K562 (cell line): ENCODE data around the gene GTF3C1. TPM values are rescaled to one million over a fixed set of nuclear protein-coding genes. Genes with fewer than 3 reads are reported as not detected.

Experiments
- ARNT ChIP-seq, 2 experiments: fragments of 450-650 bp; IDR thresholded peaks; 2 replicates each; pipeline ENCODE4 v1.6.1; 2016; ENCODE audit warnings: mild to moderate bottlenecking in 1 of 2
- ATF6 ChIP-seq: sonication (generic); formaldehyde crosslinking; IDR thresholded peaks from 2 replicates; pipeline ENCODE4 v1.4.0; 2020; ENCODE audit warnings: mild to moderate bottlenecking, missing genetic modification reagents
- BCLAF1 ChIP-seq, 2 experiments: fragments of 450-650 bp in 1 of 2; IDR thresholded peaks; 2 replicates each; pipeline ENCODE4 v1.6.1; 2011 to 2017; ENCODE audit warnings: low read depth in 2 of 2, antibody characterized with exemption in 1 of 2, borderline replicate concordance in 1 of 2, low read length in 1 of 2, mild to moderate bottlenecking in 1 of 2, mixed read lengths in 1 of 2; ENCODE audit not compliant: control insufficient read depth in 1 of 2
- BDP1 ChIP-seq: IDR thresholded peaks from 3 replicates; pipeline ENCODE4 v1.6.1; 2011; ENCODE audit not compliant: insufficient read length, insufficient read depth
- BRD4 ChIP-seq: fragments of 200-600 bp; sonication (generic); IDR thresholded peaks from 2 replicates; pipeline ENCODE4 v1.6.1; 2017; ENCODE audit warnings: inconsistent platforms
- HEY1 ChIP-seq: fragments of 250-450 bp; sonication (Bioruptor Pico); IDR thresholded peaks from 2 replicates; pipeline ENCODE4 v1.5.0; 2020; ENCODE audit warnings: mild to moderate bottlenecking, moderate library complexity, borderline replicate concordance
- LARP7 ChIP-seq: fragments of 450-650 bp; IDR thresholded peaks from 2 replicates; pipeline ENCODE4 v1.6.1; 2016
- MCM3 ChIP-seq: fragments of 450-650 bp; IDR thresholded peaks from 2 replicates; pipeline ENCODE4 v1.6.1; 2016
- PTTG1 ChIP-seq: fragments of 450-650 bp; IDR thresholded peaks from 2 replicates; pipeline ENCODE4 v1.6.1; 2016; ENCODE audit warnings: low read depth, mild to moderate bottlenecking, missing genetic modification characterization, missing compliant biosample characterization
- SAFB ChIP-seq: fragments of 200-400 bp; formaldehyde crosslinking; IDR thresholded peaks from 2 replicates; pipeline ENCODE4 v1.6.1; 2017; ENCODE audit warnings: low read depth, low read length, borderline replicate concordance
- SUPT5H ChIP-seq: fragments of 450-650 bp; IDR thresholded peaks from 2 replicates; pipeline ENCODE4 v1.6.1; 2016
- ZBTB40 ChIP-seq, 2 experiments: fragments of 450-650 bp in 1 of 2; sonication (generic) in 1 of 2; formaldehyde crosslinking in 1 of 2; IDR thresholded peaks; 2 replicates each; pipeline versions ENCODE4 v1.7.1 to v1.9.0; 2016 to 2022; ENCODE audit warnings: inconsistent platforms in 1 of 2, mild to moderate bottlenecking in 1 of 2, missing genetic modification reagents in 1 of 2
- ZNF354B ChIP-seq: fragments of 250-450 bp; sonication (Bioruptor Pico); IDR thresholded peaks from 2 replicates; pipeline ENCODE4 v1.4.0; 2020
- polyA plus RNA-seq, 8 experiments: library from polyadenylated mRNA; depleted of rRNA in 4 of 8; stranded (reverse) in 5 of 8; unstranded in 3 of 8; fragments of >200 nt; fragmentation: Nextera tagmentation in 2 of 8; fragmentation: Illumina TruSeq in 1 of 8; extraction: Ambion mirVana in 2 of 8; extraction: Trizol in 1 of 8; gene quantifications; 2 replicates each; pipeline versions ENCODE4 v1.2.1 to v1.2.3, GENCODE V29; 2011 to 2014; ENCODE audit warnings: inconsistent platforms in 1 of 8, missing spikeins in 1 of 8
- total RNA-seq, 7 experiments: library from RNA; depleted of rRNA in 6 of 7; stranded (reverse); fragments of >200 nt in 6 of 7; fragmentation: Illumina TruSeq in 2 of 7; extraction: Trizol in 2 of 7; gene quantifications; 2 replicates each; pipeline versions ENCODE4 v1.2.1 to v1.2.3, GENCODE V29; 2011 to 2021; ENCODE audit warnings: low replicate concordance in 1 of 7

GTF3C1 gene
- total and polyA plus RNA-seq, 9 of the 15 experiments (the other 6 are each of a cell fraction or from before 2014, with no cell fraction given) = 0.72 to 63.6 (median 30.9) TPM

GRCh38 chr16:27430923-27431484, 118.7 kb downstream of the GTF3C1 start (continued):
- TF ChIP-seq BCLAF1 (IDR thresholded peaks at IDR 0.05; ENCODE audit: borderline replicate concordance in 1 of 2, control insufficient read depth in 1 of 2, low read depth in 2 of 2, low read length in 1 of 2) = no peak
- peak in 1 of 2 experiments; percentile 66; a peak in 1 of 4 replicates for TF ChIP-seq ARNT (IDR thresholded peaks at IDR 0.05)
- TF ChIP-seq BDP1 = no peak
- TF ChIP-seq LARP7 = no peak
- no peak for TF ChIP-seq SAFB
- no peak for TF ChIP-seq BRD4
- TF ChIP-seq HEY1 (CRISPR knock-in tag) = no peak
- TF ChIP-seq SUPT5H = no peak
- no peak for TF ChIP-seq MCM3
- no peak for TF ChIP-seq ATF6 (CRISPR knock-in tag)
- no peak for TF ChIP-seq ZBTB40 (IDR thresholded peaks at IDR 0.05)
- TF ChIP-seq ZBTB40 (CRISPR knock-in tag; IDR thresholded peaks at IDR 0.05) = no peak
- no peak for TF ChIP-seq ZNF354B (CRISPR knock-in tag)
- TF ChIP-seq PTTG1 = no peak
